GM12872 (cell line): ENCODE data around the gene COL27A1.

Source experiments
- TF ChIP-seq, protein P1 (sequence below): IDR thresholded peaks from 3 replicates; pipeline ENCODE4 v1.5.1; 2011; ENCODE audit warnings: low read depth, mild to moderate bottlenecking, low read length, moderate library complexity; ENCODE audit not compliant: insufficient read depth

COL27A1 gene

DNA sequence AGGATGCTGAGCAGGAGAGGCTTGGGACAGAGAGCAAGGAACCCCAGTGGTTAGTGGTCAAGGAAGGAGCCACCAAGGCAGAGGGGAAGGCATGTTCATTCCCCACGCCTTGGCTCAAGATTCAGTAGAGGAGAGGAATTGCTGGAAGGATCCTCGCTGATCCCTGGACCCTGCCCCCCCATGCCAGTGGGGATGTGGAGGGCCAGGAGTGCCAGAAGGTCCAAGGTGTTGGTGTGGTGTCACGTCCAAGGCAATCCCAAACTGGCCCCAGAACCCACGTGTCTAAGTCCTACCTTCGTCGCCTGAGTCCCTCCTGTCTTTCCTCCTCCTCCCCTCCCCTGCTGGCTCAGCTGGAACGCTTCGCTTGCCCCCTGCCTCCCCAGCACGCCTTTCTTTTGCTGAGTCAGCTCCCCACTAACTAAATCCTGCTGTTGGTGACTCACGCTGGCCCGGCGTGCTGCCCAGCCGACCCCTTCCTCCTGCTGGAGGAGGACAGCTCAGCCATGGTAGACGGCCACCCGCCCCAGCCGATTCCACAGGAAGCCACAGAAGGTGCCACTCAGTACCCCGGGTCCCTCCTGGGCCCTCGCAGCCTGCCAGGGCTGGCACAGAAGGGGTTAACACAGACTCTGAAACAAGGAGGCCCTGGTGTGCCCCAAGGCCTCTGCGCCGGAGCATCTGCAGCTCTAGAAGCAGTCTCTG, 130.0 kb downstream of the COL27A1 start:
- TF ChIP-seq, protein P1, sequence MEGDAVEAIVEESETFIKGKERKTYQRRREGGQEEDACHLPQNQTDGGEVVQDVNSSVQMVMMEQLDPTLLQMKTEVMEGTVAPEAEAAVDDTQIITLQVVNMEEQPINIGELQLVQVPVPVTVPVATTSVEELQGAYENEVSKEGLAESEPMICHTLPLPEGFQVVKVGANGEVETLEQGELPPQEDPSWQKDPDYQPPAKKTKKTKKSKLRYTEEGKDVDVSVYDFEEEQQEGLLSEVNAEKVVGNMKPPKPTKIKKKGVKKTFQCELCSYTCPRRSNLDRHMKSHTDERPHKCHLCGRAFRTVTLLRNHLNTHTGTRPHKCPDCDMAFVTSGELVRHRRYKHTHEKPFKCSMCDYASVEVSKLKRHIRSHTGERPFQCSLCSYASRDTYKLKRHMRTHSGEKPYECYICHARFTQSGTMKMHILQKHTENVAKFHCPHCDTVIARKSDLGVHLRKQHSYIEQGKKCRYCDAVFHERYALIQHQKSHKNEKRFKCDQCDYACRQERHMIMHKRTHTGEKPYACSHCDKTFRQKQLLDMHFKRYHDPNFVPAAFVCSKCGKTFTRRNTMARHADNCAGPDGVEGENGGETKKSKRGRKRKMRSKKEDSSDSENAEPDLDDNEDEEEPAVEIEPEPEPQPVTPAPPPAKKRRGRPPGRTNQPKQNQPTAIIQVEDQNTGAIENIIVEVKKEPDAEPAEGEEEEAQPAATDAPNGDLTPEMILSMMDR = no peak

DNA sequence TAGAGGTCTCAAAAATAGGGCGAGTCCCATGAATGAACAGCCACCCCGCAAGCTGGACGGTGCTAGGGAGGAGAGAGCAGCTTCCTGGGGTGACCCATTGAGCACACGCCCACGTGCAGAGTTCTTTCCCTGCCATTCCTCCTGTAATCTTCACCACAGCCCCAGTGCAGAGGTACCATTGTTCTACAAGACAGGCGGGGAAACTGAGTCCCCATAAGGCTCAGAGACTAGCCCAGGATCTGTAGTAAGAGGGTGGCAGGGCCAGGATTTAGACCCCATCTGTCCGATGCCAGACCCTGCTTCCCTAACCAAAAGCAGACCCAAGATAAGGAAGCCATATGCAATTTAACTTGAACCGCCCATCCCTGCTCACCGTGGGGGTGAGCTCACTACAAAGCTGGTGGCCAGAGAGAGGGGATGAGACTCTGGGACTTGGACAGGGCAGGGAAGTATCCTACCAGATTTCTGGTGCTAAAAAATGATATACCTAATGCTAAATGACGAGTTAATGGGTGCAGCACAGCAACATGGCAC, 130.9 kb downstream of the COL27A1 start:
- TF ChIP-seq, protein P1 = no peak

DNA sequence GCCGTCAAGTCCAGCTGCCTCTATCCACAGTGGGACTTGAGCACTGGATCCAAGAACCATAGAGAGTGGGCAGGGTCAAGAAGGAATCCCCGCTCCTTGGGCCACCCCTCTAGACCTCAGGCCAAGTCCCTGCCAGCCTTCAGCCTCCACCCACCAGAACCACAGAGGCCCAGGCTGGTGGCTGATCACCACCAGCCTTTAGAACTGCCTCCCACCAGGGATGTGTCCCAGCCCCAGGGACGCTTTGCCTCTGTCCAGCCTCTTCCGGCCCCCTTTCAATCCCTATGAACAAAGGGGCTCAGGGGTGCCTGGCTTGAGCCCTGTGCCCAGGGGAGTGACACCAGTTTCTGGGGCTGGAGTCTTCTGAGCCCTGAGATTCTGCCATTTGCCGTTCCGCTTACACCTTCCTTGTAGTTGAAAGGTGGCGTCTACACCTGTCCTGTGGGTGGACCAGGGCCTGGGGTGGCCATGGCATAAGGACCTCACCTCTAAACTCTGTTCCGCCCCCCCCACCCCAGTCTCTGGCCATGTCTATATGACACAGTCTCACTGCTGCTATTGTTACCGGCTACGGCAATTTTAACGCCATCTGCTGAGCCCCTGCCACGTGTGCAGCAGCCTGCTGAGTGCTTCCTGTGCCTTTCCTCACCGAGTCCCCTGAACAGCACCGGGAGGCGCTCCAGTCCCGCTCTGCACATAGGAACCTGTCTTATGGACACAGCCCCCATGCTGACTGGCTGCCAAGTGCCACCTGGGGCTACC, 131.8 kb downstream of the COL27A1 start:
- TF ChIP-seq, protein P1 = no peak

DNA sequence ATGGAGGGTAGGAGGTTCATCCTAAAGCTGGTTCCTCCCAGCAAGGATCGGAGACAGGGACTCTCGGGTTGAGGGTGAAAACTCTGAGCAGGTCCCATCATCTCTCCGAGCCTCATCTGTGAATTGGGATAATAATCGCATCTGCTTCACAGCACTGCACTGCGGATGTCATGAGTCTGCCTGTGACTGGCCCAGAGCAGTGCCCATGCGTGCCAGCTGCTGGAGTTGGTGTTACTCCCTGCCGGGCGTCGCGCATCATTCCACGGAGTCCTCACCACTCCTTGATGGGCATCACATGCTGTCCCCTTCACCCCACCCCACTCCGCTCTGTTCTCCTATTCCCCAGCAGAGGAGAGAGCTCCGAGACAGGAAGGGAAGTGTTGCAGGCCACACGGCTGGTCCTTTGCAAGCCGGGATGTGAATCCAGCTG, 132.4 kb downstream of the COL27A1 start:
- TF ChIP-seq, protein P1 = no peak

DNA sequence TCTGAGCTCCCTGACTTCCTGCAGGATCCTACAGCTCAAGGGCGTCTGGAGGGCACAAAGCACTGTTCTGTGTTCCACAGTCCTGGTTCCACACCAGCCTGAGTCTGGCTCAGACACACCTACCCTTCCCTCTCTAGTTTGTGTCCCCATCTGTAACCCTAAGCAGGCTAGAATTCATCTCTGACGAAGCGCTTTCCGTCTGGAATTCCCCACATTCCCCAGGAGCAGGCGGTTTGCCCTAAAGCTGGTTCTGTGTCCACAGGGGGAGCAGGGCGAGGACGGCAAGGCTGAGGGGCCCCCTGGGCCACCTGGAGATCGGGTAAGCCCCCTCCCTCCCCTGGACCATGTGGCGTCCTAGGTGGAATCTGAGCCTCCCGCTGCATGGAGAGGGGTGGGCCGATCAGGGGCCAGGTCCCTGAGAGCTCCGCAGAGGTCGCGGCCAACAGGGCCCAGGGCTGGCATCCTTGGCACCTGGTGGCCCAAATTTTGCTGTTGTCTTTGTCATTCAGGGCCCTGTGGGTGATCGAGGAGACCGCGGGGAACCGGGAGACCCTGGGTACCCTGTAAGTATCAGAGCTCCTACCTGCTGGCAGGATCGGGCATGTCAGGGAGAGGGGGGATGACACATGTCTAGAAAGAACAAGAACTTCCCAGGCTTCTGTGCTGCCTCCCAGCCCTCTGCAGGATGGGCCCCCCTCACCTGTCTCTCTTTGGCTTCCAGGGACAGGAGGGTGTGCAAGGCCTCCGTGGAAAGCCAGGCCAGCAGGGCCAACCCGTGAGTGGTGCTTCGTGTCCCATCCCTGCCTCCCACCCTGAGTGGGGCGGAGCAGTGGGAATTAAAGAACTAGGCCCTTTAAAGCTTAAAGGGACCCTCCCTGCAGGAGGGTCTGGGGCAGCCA, 133.1 kb downstream of the COL27A1 start:
- TF ChIP-seq, protein P1 = no peak

DNA sequence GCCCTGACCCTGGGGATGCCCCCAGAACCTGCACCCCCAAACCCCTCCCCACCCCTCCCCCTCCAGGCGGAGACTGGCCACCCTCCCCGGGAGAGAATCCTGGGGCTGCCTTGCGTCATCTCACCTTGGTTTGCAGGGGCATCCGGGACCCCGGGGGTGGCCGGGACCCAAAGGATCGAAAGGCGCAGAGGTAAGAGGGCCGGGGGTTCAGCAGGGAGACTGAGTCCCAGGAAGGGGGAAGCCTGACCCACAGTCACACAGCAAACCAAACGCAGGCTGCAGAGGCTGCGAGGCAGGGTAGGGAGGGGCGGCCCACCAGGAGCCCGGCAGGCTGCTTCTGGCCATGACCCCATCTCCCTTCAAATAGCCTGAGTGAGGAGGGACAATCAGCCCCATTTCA, 133.8 kb downstream of the COL27A1 start:
- TF ChIP-seq, protein P1 = no peak
